Endothelial cell of umbilical vein (primary cell): ENCODE measurements around the gene MEGF11. TPM values are rescaled to one million over a fixed set of nuclear protein-coding genes. Genes with fewer than 3 reads are reported as not detected.

Experiments
- BruUV-seq: library from RNA; stranded (reverse); fragments of 400-500 nt; replicated peaks from 2 replicates; lab custom pipeline; 2021; lab: Mats Ljungman, UMichigan
- CTCF ChIA-PET: fragments of 300-600, 350-600 bp; sonication (Branson Sonifier 250); formaldehyde crosslinking; loops from one replicate; lab custom pipeline; 2021; ENCODE audit warnings: antibody characterized with exemption, inconsistent platforms; lab: Charles Lee
- POLR2A ChIA-PET: fragments of 300-600, 350-600 bp; sonication (Branson Sonifier 250); formaldehyde crosslinking; loops from one replicate; lab custom pipeline; 2021; ENCODE audit warnings: antibody characterized with exemption, inconsistent platforms; lab: Charles Lee
- DNase-seq: peaks from one replicate; pipeline ENCODE4 v3.0.0-alpha.2; 2011; ENCODE audit warnings: low read depth, low spot score
- FAIRE-seq: peaks from 2 replicates; lab custom pipeline; 2011; peaks lifted over from hg19 to GRCh38; lab: Jason Lieb, UNC
- H2AFZ ChIP-seq: 2 replicates; pipeline ENCODE4 v1.6.0; 2012; ENCODE audit warnings: low read depth, low read length, control low read depth, inconsistent platforms
- H3K27ac ChIP-seq: 2 replicates; pipeline ENCODE4 v1.5.1; 2011; ENCODE audit warnings: low read depth, mild to moderate bottlenecking, control low read depth, low read length, moderate library complexity; ENCODE audit not compliant: insufficient read depth
- H3K27me3 ChIP-seq, 2 experiments: 2 replicates each; pipeline versions ENCODE4 v1.6.0 to v1.6.1; 2011; ENCODE audit warnings: low read length in 2 of 2, mixed read lengths in 1 of 2; ENCODE audit not compliant: control insufficient read depth in 2 of 2, insufficient read depth in 2 of 2
- H3K36me3 ChIP-seq, 2 experiments: 2 replicates in 1 of 2; 3 replicates in 1 of 2; pipeline ENCODE4 v1.5.1; 2011; ENCODE audit warnings: low read length in 2 of 2, mild to moderate bottlenecking in 1 of 2, moderate library complexity in 1 of 2; ENCODE audit not compliant: control insufficient read depth in 2 of 2, insufficient read depth in 2 of 2; ENCODE audit errors: extremely low read depth in 1 of 2
- H3K4me1 ChIP-seq: 3 replicates; pipeline ENCODE4 v1.5.1; 2011; ENCODE audit warnings: mild to moderate bottlenecking, low read length; ENCODE audit not compliant: control insufficient read depth, insufficient read depth; ENCODE audit errors: extremely low read depth
- H3K4me2 ChIP-seq: 2 replicates; pipeline ENCODE4 v1.6.1; 2011; ENCODE audit warnings: low read length, control low read depth, mixed read lengths; ENCODE audit not compliant: insufficient read depth
- H3K4me3 ChIP-seq, 3 experiments: fragments of 200-600 bp in 1 of 3; sonication (generic), shearing (Covaris generic) in 1 of 3; replicated peaks in 1 of 3; 2 replicates each; pipeline ENCODE4 v1.5.1; 2011 to 2016; ENCODE audit warnings: control low read depth in 3 of 3, low read length in 3 of 3, mild to moderate bottlenecking in 2 of 3, inconsistent platforms in 1 of 3, low read depth in 1 of 3, moderate library complexity in 1 of 3; ENCODE audit not compliant: insufficient read depth in 1 of 3
- H3K79me2 ChIP-seq: 2 replicates; pipeline ENCODE4 v1.6.0; 2012; ENCODE audit warnings: low read length, inconsistent platforms; ENCODE audit not compliant: control insufficient read depth, insufficient read depth
- H3K9ac ChIP-seq: replicated peaks from 2 replicates; pipeline ENCODE3; 2011; ENCODE audit warnings: low read length, control low read depth; ENCODE audit not compliant: insufficient read depth; ENCODE audit errors: extremely low read depth
- H3K9me1 ChIP-seq: replicated peaks from 3 replicates; pipeline ENCODE4 v1.6.0; 2011; ENCODE audit warnings: mild to moderate bottlenecking, low read length; ENCODE audit not compliant: control insufficient read depth, insufficient read depth; ENCODE audit errors: extremely low read depth
- H3K9me3 ChIP-seq: replicated peaks from 2 replicates; pipeline ENCODE4 v1.5.1; 2012; ENCODE audit warnings: low read length, inconsistent platforms; ENCODE audit not compliant: control insufficient read depth, insufficient read depth
- H4K20me1 ChIP-seq: replicated peaks from 2 replicates; pipeline ENCODE3; 2011; ENCODE audit warnings: mild to moderate bottlenecking, low read length; ENCODE audit not compliant: control insufficient read depth, insufficient read depth; ENCODE audit errors: extremely low read depth
- CTCF ChIP-seq, 2 donors: IDR thresholded peaks; 1 replicate in 1 of 2; 2 replicates in 1 of 2; pipeline ENCODE4 v1.5.1; 2011; ENCODE audit warnings: low read length in 2 of 2, mild to moderate bottlenecking in 2 of 2, moderate library complexity in 2 of 2, control low read depth in 1 of 2, inconsistent platforms in 1 of 2, low read depth in 1 of 2; ENCODE audit not compliant: insufficient read depth in 1 of 2; ENCODE audit errors: extremely low read depth in 1 of 2
- EZH2 ChIP-seq: IDR thresholded peaks from 2 replicates; pipeline ENCODE4 v1.6.1; 2012; ENCODE audit warnings: borderline replicate concordance, low read depth, mild to moderate bottlenecking, moderate library complexity, low read length, inconsistent platforms; ENCODE audit not compliant: severe bottlenecking
- FOS ChIP-seq: IDR thresholded peaks from 2 replicates; pipeline ENCODE4 v1.6.1; 2011; ENCODE audit warnings: mild to moderate bottlenecking, low read length, moderate library complexity, borderline replicate concordance; ENCODE audit not compliant: insufficient read depth
- GATA2 ChIP-seq: IDR thresholded peaks from 2 replicates; pipeline ENCODE4 v1.7.0; 2011; ENCODE audit warnings: low read depth, mild to moderate bottlenecking, moderate library complexity, mixed read lengths, low read length; ENCODE audit not compliant: insufficient read length, insufficient read depth
- JUN ChIP-seq: IDR thresholded peaks from 2 replicates; pipeline ENCODE4 v1.6.1; 2011; ENCODE audit warnings: borderline replicate concordance, low read depth; ENCODE audit not compliant: insufficient read length, insufficient read depth
- MAX ChIP-seq: IDR thresholded peaks from 2 replicates; pipeline ENCODE4 v1.6.1; 2011; ENCODE audit not compliant: insufficient read depth, insufficient read length
- MYC ChIP-seq: IDR thresholded peaks from one replicate; pipeline ENCODE4 v1.6.1; 2011; ENCODE audit warnings: mild to moderate bottlenecking, low read depth, low read length
- POLR2A ChIP-seq: IDR thresholded peaks from 2 replicates; pipeline ENCODE4 v1.6.1; 2012; ENCODE audit warnings: low read depth, mild to moderate bottlenecking, control low read depth, low read length
- POLR2AphosphoS5 ChIP-seq: IDR thresholded peaks from 2 replicates; pipeline ENCODE4 v1.6.1; 2012; ENCODE audit warnings: low read depth, mild to moderate bottlenecking, control low read depth, low read length, moderate library complexity; ENCODE audit not compliant: insufficient read depth
- dilution Hi-C: fragments of 300-500 bp; cut with MboI; formaldehyde crosslinking; loops from one replicate; pipeline ENCODE4 v1.15.0; 2019; ENCODE audit warnings: low sequenced_read_pairs; ENCODE audit not compliant: extremely low pct_ligation_motif_present
- intact Hi-C: fragments of 100-400 bp; cut with micrococcal nuclease; formaldehyde crosslinking; loops from one replicate; pipeline ENCODE4 v1.10.0; 2022
- polyA plus RNA-seq, 4 experiments: library from polyadenylated mRNA; depleted of rRNA in 3 of 4; stranded (reverse) in 3 of 4; unstranded in 1 of 4; fragments of >200 nt; gene quantifications; 2 replicates each; pipeline versions ENCODE4 v1.2.1 to v1.2.3, GENCODE V29; 2011 to 2012; ENCODE audit warnings: missing spikeins in 1 of 4
- total RNA-seq: library from RNA; stranded (reverse); gene quantifications from 2 replicates; pipeline ENCODE4 v1.2.3, GENCODE V29; 2021

MEGF11 gene
- total and polyA plus RNA-seq, 2 donors (not counting 3 experiments of a cell fraction or from before 2014, with no cell fraction given) = not detected

GRCh38 chr15:65869126-65869953 lies 384.2 kb downstream of the MEGF11 start, which contains the start of gene RAB11A:
TSS of gene RAB11A (plus strand) at chr15:65869491. CDS start at chr15:65869586, 95 bp downstream.
- intact Hi-C loops (loop anchor here (1.0 kb wide), 4 partner anchors 37 to 258 kb away; partner anchors contain the start of genes DENND4A and INTS14), dilution Hi-C loops (no loop called here)
- Histone ChIP-seq H3K4me3 (peak within 1 kb of the TSS; percentile 47 to 91 (median 81)), H3K9ac (peak within 1 kb of the TSS; percentile 75), H3K36me3 (no peaks in the 10 kb centered on the region), H3K27ac (peak within 1 kb of the TSS; percentile 61), H3K79me2 (peaks cover 50% of the 10 kb centered on the region), H4K20me1 (peaks cover 2% of the 10 kb centered on the region), H3K9me1 (no peaks in the 10 kb centered on the region), H3K4me1 (peaks cover 22% of the 10 kb centered on the region), H2AFZ (peak within 1 kb of the TSS; percentile 84), H3K4me2 (peak within 1 kb of the TSS; percentile 96), H3K27me3 (no peaks in the 10 kb centered on the region), H3K9me3 (no peaks in the 10 kb centered on the region)
- POLR2A ChIA-PET = interaction anchor here (0.6 to 2.0 kb wide), 8 partner anchors 13 to 1630 kb away, joined by 3 to 15 read pairs (median 6); no protein-coding TSS in a partner anchor
- TSS peak; percentile 23 for BruUV-seq
- peak; percentile 96 for DNase-seq
- TF ChIP-seq POLR2A = peak; percentile 98
- TF ChIP-seq MAX = no peak
- TF ChIP-seq POLR2AphosphoS5 = peak; percentile 96
- TF ChIP-seq FOS = no peak
- TF ChIP-seq CTCF (IDR thresholded peaks at IDR 0.05; ENCODE audit: extremely low read depth in 1 of 2, insufficient read depth in 1 of 2, low read depth in 1 of 2, low read length in 2 of 2) = peak; percentile 19 to 41
- peak; percentile 37 for TF ChIP-seq MYC
- no peak for TF ChIP-seq JUN
- peak; percentile 47 for TF ChIP-seq GATA2
- TF ChIP-seq EZH2 = no peak
- peak; percentile 79 for FAIRE-seq
- CTCF ChIA-PET = interaction anchor here (0.7 to 2.7 kb wide), 17 partner anchors 9 to 273 kb away, joined by 3 to 19 read pairs (median 4); partner anchors contain the start of genes DENND4A and INTS14
